ENCODE results near the gene SPTLC2. TPM values are rescaled to one million over a fixed set of nuclear protein-coding genes. Genes with fewer than 3 reads are reported as not detected.

The SPTLC2 gene
- total and polyA plus RNA-seq, 2 of the 8 experiments (the other 6 are each of a cell fraction or from before 2014, with no cell fraction given): 8.9 to 35.1 TPM

- 94% methylated on average over 10 of the region's 10 CpGs; no CpG with 5 or more reads in 1 of the 2 experiments for WGBS, 2 experiments (ENCODE audit: extremely low coverage in 1 of 2, insufficient coverage in 1 of 2, insufficient read length in 1 of 2, insufficient replicate concordance in 2 of 2, low coverage in 1 of 2, low lambda C conversion rate in 2 of 2, missing lambda C conversion rate in 1 of 2)
- no peak for FAIRE-seq
- Histone ChIP-seq H3K9ac (replicated peaks in 1 of 4; ENCODE audit: extremely low read depth in 1 of 4, low read depth in 3 of 4, low read length in 3 of 4) (no peak overlapping the region), H3K23ac (ENCODE audit: insufficient read length) (no peak overlapping the region), H2AK5ac (ENCODE audit: low read depth, low read length) (no peak overlapping the region), H4K8ac (ENCODE audit: extremely low read depth, insufficient read depth, low read length) (no peak overlapping the region), H3K27ac (ENCODE audit: low read depth, low read length) (no peak overlapping the region), H3K9me3 (ENCODE audit: insufficient read depth in 2 of 2, low read depth in 1 of 2, low read length in 1 of 2) (no peaks in the 10 kb centered on the region), H3K79me2 (ENCODE audit: control insufficient read depth in 1 of 2, insufficient read depth in 2 of 2, low read length in 2 of 2) (no peaks in the 10 kb centered on the region), H3K79me1 (ENCODE audit: low read depth, low read length) (no peaks in the 10 kb centered on the region), H3K14ac (ENCODE audit: insufficient read length) (no peak overlapping the region), H3K23me2 (ENCODE audit: low read depth, low read length) (no peaks in the 10 kb centered on the region), H3K4ac (replicated peaks; ENCODE audit: insufficient read length, low read depth, low read length) (no peak overlapping the region), H4K91ac (replicated peaks; ENCODE audit: insufficient read length, low read length) (no peak overlapping the region), H2BK120ac (replicated peaks; ENCODE audit: low read depth, low read length) (no peak overlapping the region), H3K4me3 (ENCODE audit: extremely low read depth in 1 of 4, insufficient read depth in 2 of 4, low read depth in 3 of 4, low read length in 4 of 4) (no peak overlapping the region), H2BK15ac (ENCODE audit: low read length) (no peak overlapping the region), H3K36me3 (ENCODE audit: control insufficient read depth in 2 of 4, insufficient read depth in 4 of 4, low read length in 3 of 4) (peaks cover 3 to 16% (median 7%) of the 10 kb centered on the region in 4 experiments; a peak in 6 of 8 replicates), H4K20me1 (replicated peaks in 1 of 2; ENCODE audit: control insufficient read depth in 1 of 2, insufficient read depth in 2 of 2, low read length in 2 of 2) (no peaks in the 10 kb centered on the region), H3K4me1 (replicated peaks in 1 of 4; ENCODE audit: control insufficient read depth in 3 of 4, insufficient read depth in 4 of 4, low read length in 3 of 4) (no peaks in the 10 kb centered on the region), H2BK12ac (ENCODE audit: low read depth, low read length) (no peak overlapping the region), H4K5ac (ENCODE audit: insufficient read length, low read depth, low read length) (no peak overlapping the region), H3K27me3 (replicated peaks in 1 of 4; ENCODE audit: control insufficient read depth in 3 of 4, extremely low read depth in 1 of 4, insufficient read depth in 3 of 4, low read length in 3 of 4) (no peaks in the 10 kb centered on the region), H2AFZ (ENCODE audit: low read length) (no peak overlapping the region), H3K56ac (replicated peaks; ENCODE audit: insufficient read length, low read depth, low read length) (no peak overlapping the region), H3K4me2 (ENCODE audit: insufficient read depth in 1 of 2, low read depth in 2 of 2, low read length in 2 of 2) (no peak overlapping the region), H2BK5ac (ENCODE audit: low read depth, low read length) (no peak overlapping the region), H2BK20ac (ENCODE audit: low read length) (no peak overlapping the region), H3K18ac (ENCODE audit: extremely low read depth, low read length) (no peak overlapping the region)
- no peak for DNase-seq (ENCODE audit: low read depth in 1 of 2, low spot score in 2 of 2)
- CTCF ChIA-PET (ENCODE audit: partially characterized antibody): interaction anchor here (1.0 to 1.2 kb wide), 2 partner anchors 16 to 242 kb away, joined by 3 read pairs; no protein-coding TSS in a partner anchor
- POLR2A ChIA-PET (ENCODE audit: partially characterized antibody): no interaction called here
- TF ChIP-seq FOSL1 (IDR thresholded peaks at IDR 0.05; ENCODE audit: insufficient read depth, low read depth, low read length) (no peak), POU5F1 (IDR thresholded peaks at IDR 0.05; ENCODE audit: low read depth, low read length) (no peak), EP300 (IDR thresholded peaks at IDR 0.05; ENCODE audit: borderline replicate concordance in 1 of 2, low read depth in 2 of 2, low read length in 2 of 2) (no peak), JUND (IDR thresholded peaks at IDR 0.05; ENCODE audit: low read length) (no peak), KDM4A (IDR thresholded peaks at IDR 0.05; ENCODE audit: low read depth, low read length, severe bottlenecking) (no peak), SP2 (IDR thresholded peaks at IDR 0.05; ENCODE audit: low read length) (no peak), SIX5 (IDR thresholded peaks at IDR 0.05; ENCODE audit: low read depth, low read length) (no peak), SIN3A (conservative IDR thresholded peaks at IDR 0.05 in 1 of 2, IDR thresholded peaks at IDR 0.05 in 1 of 2; ENCODE audit: low read depth in 1 of 2, low read length in 2 of 2) (no peak), SAP30 (IDR thresholded peaks at IDR 0.05; ENCODE audit: insufficient read depth, insufficient replicate concordance, low read length) (no peak), RBBP5 (IDR thresholded peaks at IDR 0.05; ENCODE audit: borderline replicate concordance, low read depth, low read length) (no peak), BACH1 (IDR thresholded peaks at IDR 0.05; ENCODE audit: low read length) (no peak), RNF2 (IDR thresholded peaks at IDR 0.05; ENCODE audit: borderline replicate concordance, low read depth, low read length, missing control alignments, poor library complexity, severe bottlenecking) (no peak), CHD1 (IDR thresholded peaks at IDR 0.05; ENCODE audit: low read depth, low read length) (no peak), KDM1A (IDR thresholded peaks at IDR 0.05; ENCODE audit: borderline replicate concordance, low read length) (no peak)
Measured at GRCh38 chr14:77557391-77557790, 59.0 kb downstream of the SPTLC2 start.
